Skin of body (tissue), 3 donors: ENCODE results near the gene BLOC1S6. TPM values are rescaled to one million over a fixed set of nuclear protein-coding genes. Genes with fewer than 3 reads are reported as not detected.
"Not testable (repeated sequence)": the region's sequence is repeated elsewhere in the genome, so short reads cannot be mapped to it uniquely, and the experiment has no call there.

Source experiments
- DNase-seq: peaks from one replicate; lab custom pipeline; 2025; lab: John Stamatoyannopoulos, UW
- small RNA-seq: library from RNA; depleted of rRNA; stranded (forward); fragments of <200 nt; gene quantifications from one replicate; pipeline ENCODE3, GENCODE V24; 2014; ENCODE audit warnings: low replicate concordance
- total RNA-seq: library from RNA; depleted of rRNA; stranded (reverse); fragments of >200 nt; gene quantifications from one replicate; pipeline ENCODE4 v1.2.3, GENCODE V29; 2014

BLOC1S6 gene
- total RNA-seq, 1 donor from 2014 or later: 51.6 TPM

DNA sequence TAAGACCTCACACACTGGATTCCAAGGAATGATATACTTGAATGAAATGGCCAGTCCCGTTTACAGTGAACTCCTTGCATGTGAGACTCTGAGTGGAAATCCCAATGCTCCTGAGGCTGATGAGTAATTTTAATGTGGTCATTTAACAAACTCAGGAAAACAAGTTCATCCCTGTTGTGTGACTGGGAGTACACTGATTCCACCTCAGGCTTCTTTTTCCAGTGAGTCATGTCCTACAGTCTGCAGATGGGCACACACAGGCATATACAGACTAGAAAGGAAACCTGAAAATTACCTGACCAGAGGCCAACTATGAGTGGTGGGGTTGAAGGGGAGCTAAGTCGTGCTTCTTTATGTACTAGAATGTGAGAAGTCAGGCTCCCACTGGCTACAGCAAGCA is 53.4 kb downstream of the BLOC1S6 start:
- no peak for DNase-seq

DNA sequence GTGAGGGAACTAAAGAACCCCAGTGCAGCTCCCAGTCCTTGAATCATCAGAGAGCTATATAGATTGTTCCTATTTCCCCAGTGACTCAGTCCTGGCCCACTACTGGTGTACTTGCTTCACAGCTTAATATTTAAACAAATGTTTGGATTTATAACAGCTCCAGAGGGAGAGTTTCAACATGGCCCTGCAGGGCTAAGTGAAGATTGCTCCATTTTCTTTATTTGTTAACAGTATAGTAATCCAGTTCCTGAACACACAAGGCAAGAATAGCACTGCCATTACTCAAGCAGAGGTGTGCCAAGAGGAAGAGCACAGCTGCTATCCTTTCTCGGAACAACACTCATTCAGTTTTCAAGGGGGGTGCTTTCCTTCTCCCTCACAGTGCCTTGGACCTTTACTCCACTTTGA is 54.2 kb downstream of the BLOC1S6 start:
- DNase-seq: no peak

DNA sequence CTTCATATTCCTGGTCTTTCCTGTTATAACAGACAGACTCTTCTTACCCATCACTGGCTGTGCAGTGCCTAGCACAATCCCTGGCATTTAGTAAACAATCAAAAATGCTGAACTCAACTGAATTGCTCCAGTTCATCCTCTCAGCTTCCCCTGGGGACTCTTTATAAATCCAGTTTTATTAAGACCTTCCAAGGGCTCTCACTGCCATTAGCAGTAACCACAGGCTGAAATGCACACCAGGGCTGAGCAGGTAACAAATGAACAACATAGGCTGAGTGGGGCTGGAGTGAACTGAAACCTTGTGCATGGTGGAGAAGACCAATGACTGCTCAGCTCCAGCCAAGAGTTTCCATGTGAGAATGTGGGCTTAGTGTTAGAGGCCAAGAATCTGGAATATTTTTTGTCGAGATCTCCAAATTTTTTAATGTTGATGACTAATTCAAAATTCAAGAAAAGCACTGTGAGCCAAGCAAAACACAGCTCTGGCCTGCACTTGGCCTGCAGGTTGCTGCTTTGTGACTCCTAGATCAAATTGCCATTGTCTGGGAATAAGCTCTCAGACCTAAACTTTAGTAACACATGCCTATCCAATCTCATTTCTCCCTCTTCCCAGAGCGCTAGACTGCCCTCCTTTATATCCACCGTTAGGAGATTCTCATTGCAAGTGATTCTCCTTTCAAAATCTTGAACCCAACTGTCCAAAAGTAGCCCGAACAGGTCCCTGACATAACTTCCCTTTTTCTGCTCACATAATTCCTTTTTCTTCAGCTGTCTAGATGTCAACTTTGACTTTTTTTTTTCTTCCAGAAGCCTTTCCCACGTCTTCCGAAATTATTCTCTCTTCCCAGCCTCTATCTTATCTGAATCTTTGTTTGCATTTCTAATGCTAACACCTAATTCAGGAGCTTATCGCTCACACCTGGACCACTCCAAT is 55.1 kb downstream of the BLOC1S6 start:
- no peak for DNase-seq

DNA sequence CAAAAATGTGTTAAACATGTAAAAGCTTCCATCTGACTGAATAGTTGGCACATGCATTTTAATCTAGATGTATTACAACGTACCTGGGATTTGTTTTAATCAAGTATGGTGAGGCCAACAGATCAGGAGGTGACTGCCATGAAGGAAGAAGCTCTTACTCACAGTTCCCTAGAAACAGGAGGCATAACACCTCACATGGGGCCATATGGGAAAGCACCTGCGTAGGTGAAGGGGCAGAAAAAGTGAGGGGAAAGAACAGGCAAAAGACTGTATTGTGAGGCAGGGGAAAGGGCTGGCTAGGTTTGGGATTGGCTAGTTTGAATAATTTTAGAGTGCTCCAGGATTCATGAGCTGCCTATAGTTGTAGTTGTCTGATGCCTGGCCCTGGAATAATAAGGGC is 57.3 kb downstream of the BLOC1S6 start:
- no peak for DNase-seq

DNA sequence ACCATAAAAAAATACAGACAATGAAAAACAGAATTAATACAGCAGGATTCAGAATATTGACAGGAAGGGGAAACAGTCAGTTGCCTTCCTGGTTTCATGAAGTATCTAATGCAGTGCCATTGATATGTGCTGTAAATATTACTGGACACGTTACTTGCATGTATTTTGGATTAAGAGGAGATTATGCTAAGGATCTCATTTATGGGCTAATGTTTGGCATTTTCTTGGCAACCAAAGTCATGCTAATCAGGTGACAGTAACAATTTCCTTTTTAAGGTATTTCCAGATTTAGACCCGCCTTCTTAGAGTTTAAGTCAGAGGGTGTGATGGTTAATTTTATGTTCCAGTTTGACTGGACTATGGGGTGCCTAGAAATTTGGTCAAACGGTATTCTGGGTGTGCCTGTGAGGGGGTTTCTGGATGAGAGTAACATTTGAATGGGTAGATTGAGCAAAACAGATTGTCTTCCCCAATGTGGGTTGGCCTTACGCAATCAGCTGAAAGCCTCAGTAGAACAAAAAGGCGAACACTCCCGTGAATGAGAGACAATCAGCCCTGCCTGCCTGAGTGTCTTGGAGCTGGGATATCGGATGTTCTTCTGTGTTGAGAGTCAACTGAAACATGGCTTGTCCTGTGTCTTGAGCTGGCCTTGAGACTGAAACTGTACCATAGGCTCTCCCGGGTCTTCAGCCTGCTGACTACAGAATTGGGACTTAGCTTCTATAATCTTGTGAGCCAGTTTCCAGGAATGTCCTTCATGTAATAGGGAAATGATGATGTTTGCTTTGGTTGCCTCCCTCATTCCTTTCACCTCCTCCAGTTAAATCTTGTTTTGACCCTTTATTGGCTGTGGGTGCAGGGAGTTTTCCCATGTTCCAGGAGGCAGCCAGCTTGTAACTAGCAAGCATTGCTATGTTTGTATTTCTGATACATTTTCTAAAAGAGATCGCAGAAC is 58.1 kb downstream of the BLOC1S6 start:
- DNase-seq: no peak

DNA sequence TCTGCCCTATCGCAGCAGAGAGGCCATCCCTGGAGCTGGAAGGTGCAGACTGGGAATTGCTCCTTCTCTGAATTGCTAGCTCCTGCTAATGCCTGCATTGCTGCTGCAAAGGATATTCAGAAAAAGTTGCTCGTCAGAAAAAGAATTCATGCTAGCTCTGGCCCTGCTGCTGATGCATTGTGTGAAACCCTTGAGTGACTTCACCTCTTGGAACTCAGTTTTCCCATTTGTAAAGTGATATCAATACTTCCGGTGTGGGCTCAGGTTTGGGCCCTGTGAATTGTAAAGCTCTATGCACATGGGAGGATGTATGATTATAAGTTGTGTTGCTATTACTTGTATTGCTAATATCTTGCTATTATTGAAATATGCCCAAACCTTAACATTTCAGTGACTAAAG is 59.0 kb downstream of the BLOC1S6 start:
- DNase-seq: no peak

DNA sequence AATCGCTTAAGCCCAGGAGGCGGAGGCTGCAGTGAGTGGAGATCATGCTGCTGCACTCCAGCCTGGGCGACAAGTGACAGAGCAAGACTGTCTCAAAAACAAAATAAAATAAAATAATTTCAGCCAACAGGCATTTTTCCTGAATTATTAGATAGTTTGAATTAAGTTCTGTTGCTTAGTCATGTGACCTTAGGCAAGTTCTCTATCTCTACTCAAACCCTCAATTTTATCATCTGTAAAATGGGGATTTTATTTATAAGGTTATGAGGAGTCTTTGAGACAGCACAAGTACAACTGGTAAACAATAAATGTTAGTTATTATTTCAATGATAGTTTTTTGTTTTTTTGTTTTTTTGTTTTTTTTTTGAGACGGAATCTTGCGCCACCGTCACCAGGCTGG is 60.6 kb downstream of the BLOC1S6 start:
- no peak for DNase-seq

DNA sequence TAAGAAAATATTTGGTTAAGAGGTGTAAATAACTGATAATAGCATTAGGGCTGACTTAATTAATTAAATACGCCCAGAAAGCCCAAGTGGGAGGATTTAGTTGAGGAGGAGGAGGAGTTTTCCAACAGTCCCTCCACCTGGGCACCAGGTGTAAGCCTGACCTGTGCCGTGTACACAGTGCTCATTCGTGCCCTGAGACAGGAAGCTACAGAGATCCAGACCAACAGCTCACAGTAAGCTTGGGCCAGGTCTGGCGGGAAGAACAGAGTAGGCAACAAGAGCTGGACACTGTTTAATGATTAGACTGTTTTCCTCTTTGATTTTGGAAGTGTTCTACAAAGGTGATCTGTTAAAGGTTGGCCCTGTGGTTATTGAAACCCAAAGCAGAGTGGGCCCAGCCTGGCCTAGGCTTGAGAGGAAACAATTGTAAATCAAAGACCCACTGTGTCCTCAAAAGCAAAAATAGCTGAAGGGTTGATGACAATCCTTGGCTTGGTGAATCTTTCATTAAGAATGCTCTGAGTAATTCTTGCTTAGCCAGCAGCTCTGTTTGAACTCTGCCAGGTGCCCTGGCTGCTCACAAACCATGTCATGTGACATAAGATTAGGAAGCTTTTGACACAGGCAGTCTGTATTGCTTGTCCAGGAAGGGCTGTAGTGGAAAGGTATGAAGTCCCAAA is 61.5 kb downstream of the BLOC1S6 start:
- DNase-seq: no peak

DNA sequence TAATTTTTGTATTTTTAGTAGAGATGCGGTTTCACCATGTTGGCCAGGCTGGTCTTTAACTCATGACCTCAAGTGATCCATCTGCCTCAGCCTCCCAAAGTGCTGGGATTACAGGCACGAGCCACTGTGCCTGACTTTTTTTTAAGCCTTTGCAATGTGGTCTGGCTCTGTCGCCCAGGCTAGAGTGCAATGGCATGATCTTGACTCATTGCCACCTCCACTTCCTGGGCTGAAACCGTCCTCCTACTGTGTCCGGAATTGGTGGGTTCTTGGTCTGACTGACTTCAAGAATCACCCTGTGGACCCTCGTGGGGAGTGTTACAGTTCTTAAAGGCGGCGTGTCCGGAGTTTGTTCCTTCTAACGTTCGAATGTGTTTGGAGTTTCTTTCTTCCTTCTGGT is 62.8 kb downstream of the BLOC1S6 start:
- DNase-seq: not testable (repeated sequence)

DNA sequence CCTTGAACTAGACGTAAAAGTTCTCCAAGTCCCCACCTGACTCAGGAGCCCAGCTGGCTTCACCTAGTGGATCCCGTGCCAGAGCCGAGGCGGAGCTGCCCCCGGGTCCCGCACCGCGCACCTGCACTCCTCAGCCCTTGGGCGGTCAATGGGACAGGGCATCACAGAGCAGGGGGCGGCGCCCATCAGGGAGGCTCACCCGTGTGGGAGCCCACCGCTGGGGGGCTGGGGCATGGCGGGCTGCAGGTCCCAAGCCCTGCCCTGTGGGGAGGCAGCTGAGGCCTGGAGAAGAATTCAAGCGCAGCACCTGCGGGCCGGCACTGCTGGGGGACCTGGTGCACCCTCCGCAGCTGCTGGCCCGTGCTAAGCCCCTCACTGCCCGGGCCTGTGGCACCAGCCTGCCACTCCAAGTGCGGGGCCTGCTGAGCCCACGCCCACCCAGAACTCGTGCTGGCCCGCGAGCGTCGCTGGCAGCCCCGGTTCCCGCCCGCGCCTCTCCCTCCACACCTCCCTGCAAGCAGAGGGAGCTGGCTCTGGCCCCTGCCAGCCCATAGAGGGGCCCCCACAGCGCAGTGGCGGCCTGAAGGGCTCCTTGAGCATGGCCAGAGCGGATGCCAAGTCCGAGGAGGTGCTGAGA is 63.8 kb downstream of the BLOC1S6 start:
- DNase-seq: no peak

DNA sequence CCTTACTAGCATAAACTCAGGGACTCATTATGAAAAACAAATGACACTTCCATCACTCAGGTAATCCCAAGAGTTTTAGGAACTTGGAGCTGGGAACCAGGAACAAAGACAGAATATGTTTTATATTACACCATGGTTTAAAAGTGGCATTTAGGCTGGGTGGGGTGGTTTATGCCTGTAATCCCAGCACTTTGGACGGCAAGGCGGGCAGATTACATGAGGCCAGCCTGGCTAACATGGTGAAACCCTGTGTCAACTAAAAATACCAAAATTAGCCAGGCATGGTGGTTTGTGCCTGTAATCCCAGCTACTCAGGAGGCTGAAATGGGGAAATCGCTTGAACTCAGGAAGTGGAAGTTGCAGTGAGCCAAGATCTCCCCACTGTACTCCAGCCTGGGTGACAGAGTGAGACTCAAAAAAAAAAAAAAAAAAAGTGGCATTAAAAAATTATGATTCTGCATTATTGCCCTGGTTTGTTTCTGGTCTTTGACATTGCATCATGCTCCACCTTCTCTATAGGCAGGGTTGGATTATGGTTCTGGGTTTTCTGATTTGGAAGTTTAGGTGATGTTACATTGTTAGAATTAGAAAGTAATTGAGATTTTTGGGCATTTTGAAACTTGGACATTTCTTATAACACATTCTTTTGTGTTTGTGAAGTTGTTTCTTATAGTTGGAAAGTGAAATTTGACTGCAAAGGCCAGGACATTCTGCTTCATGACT is 66.7 kb downstream of the BLOC1S6 start:
- DNase-seq: no peak

DNA sequence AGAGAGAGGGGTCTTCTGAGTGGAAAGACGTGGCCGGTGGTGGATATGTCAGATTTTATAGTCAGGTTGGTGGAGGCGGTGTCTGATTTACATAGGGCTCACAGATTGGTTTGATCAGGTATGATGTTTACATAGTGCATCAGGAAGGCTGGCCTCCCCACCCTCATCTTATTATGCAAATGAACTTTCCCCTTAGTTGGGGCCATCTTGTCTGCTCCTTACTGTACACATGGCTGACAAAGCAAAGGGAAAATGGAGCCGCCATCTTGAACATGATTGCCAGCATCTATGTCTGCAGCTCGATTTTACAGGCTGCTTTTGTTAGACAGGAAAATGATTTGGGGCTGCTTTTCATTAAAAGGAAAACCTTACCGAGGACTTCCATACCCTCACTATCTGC is 67.6 kb downstream of the BLOC1S6 start:
- no peak for DNase-seq

DNA sequence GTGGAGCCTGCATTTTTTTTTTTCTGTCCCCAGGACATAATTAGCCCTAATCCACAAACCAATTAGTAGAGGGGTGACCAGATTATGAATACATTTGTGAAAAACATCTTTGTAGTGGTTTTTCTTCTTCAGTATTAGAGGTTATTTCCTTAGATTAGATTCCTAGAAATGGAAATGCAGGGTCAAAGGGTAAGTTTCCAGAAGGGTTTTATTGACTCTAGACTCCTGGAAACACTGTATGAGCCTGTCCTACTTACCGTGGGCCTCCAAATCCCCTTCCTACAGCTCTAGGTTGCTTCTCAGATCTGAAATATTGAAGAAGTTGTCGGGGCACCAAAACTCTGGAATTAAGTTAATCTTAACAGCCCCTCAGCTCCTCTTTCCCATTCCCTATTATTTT is 70.1 kb downstream of the BLOC1S6 start:
- no peak for DNase-seq

DNA sequence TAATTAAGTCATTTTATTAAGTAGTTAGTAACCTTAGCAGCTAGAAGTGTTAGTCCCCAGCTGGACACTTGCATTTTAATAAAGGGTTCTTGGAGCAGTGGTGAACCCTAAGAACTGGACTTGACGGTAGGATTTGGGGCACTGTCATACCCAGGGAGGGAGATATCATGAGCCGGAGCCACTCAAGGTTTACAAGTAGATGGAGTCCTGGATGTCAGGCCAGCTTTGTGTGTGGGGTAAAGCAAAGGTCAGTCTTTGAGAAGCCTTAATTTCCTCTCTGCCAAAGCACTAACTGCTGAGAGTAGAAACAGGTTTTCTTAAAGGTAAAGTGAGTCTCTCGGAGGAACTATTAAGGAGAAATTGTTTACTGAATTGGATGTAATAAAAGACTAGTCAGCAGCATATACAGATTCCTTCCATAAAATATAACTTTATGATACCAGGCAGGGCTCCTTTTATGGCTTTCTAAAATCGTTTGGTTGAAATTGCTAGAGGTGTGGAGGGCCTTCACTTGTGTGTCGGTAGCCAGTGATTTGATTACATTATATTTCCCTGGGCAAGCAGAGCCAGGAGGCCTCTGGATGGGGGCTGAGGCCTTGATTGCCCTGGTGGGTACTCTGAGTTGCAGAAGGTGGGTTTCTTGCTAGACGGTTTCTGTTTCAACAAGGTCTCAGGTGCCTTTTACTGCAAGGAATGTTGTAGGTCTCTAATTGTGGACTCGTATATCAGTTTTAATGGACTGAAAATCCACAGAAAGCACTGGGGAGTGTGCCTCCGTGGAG is 70.8 kb downstream of the BLOC1S6 start:
- no peak for DNase-seq

Small RNA genes within 50 kb of the gene (small RNA-seq; reads per million reads assigned to genes)
- gene DPPA5P2 (not detected), gene RF00019 (not detected)

Other genes with a start within 250 kb of the BLOC1S6 start
- gene GATM, start 208.8 kb upstream of the BLOC1S6 start, total RNA-seq: 132 TPM
- gene SLC30A4, start 64.6 kb upstream of the BLOC1S6 start, total RNA-seq: 7.3 TPM
- gene SQOR, start 47.6 kb downstream of the BLOC1S6 start, total RNA-seq: 26.1 TPM